ENCODE data around the gene BOLA1. TPM values are rescaled to one million over a fixed set of nuclear protein-coding genes. Genes with fewer than 3 reads are reported as not detected.

BOLA1 gene
- total and polyA plus RNA-seq, 5 donors from 2014 or later, result 6.2 to 47.8 (median 38.6) TPM

DNA sequence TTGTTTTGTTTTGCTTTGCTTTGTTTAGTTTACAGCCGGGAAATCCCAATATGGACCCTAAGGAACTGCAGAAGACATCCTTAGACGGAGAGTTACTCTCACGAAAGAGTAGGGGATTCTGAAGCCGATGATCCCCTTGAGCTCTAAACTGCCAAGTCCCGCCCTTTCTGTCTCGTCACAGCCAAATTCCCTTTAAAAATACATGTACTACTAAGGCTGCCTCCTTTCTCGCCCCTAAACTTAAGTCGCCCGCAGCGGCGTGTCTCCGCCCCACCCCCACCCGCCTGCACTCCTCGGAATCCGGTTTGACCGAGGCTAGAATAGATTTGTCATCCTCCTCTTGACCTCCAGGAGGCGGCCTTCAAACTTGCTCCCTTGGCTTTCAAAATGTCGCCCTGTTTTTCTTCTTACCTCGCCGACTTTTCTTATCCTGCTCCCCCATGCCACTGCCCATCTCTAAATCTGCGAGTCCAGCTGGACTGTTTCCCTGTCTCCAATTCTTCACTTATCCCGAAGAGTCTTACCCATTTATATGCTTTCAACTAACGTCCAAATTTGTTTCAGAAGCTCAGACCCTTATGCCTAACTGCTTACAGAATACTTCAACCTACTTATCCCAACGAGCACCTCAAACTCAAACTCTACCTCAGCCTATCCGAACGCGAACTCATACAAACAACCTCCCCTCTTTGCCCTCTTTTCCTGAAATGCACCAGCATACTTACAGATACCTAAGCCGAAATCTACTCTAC lies 10.9 kb upstream of the BOLA1 start:
- Histone ChIP-seq H3K4me1 (ENCODE audit: control insufficient read depth, insufficient read depth, low read length, poor library complexity, severe bottlenecking) (peaks cover 27% of the 10 kb centered on the region), H3K27me3 (ENCODE audit: control insufficient read depth, insufficient read depth, low read length) (no peaks in the 10 kb centered on the region), H3K9me3 (ENCODE audit: control insufficient read depth in 2 of 2, low read length in 2 of 2) (no peaks in the 10 kb centered on the region), H3K27ac (ENCODE audit: insufficient read depth, low read length, poor library complexity, severe bottlenecking) (peak overlapping the region; percentile 95), H3K4me3 (ENCODE audit: low read depth, low read length) (peak overlapping the region; percentile 96), H3K36me3 (ENCODE audit: control insufficient read depth, insufficient read depth, low read length) (no peaks in the 10 kb centered on the region)
- DNase-seq, result peak in 2 of 3 donors; percentile 55 to 93
- H3K27me3 Mint-ChIP-seq, result no peaks in the 10 kb centered on the region
- ATAC-seq (ENCODE audit: low read depth in 2 of 2), result peak; percentile 3 to 6
- peaks cover 0 to 5% (median 3%) of the 10 kb centered on the region in 4 donors for H3K4me1 Mint-ChIP-seq
- H3K36me3 Mint-ChIP-seq, result no peaks in the 10 kb centered on the region
- no peaks in the 10 kb centered on the region for H3K9me3 Mint-ChIP-seq
- no peak overlapping the region for H3K27ac Mint-ChIP-seq
- H3K4me3 Mint-ChIP-seq, result no peak overlapping the region

DNA sequence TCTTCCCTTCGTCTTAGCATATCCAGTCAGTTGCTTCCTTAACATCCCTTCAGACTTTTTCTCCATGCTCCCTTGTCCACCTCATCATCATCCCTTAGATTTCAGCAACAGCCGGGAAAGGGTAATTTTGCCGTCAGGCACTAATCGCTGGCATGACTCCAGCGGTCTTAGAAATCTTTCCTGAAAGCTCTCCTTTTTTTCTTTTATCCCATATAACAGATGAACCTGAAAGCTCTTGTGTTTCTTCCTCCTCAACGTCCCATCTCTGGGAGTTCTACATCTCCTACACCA lies 10.4 kb upstream of the BOLA1 start:
- Mint-ChIP-seq H3K36me3 (no peaks in the 10 kb centered on the region), H3K4me3 (no peak overlapping the region), H3K27ac (no peak overlapping the region), H3K27me3 (no peaks in the 10 kb centered on the region), H3K9me3 (no peaks in the 10 kb centered on the region), H3K4me1 (peaks cover 0 to 5% (median 2%) of the 10 kb centered on the region in 4 donors)
- Histone ChIP-seq H3K9me3 (ENCODE audit: control insufficient read depth in 2 of 2, low read length in 2 of 2) (no peaks in the 10 kb centered on the region), H3K4me1 (ENCODE audit: control insufficient read depth, insufficient read depth, low read length, poor library complexity, severe bottlenecking) (peaks cover 22% of the 10 kb centered on the region), H3K27me3 (ENCODE audit: control insufficient read depth, insufficient read depth, low read length) (no peaks in the 10 kb centered on the region), H3K36me3 (ENCODE audit: control insufficient read depth, insufficient read depth, low read length) (no peaks in the 10 kb centered on the region), H3K4me3 (ENCODE audit: low read depth, low read length) (peak overlapping the region; percentile 96), H3K27ac (ENCODE audit: insufficient read depth, low read length, poor library complexity, severe bottlenecking) (peak overlapping the region; percentile 95)
- ATAC-seq (ENCODE audit: low read depth in 2 of 2) (no peak), DNase-seq (no peak)

DNA sequence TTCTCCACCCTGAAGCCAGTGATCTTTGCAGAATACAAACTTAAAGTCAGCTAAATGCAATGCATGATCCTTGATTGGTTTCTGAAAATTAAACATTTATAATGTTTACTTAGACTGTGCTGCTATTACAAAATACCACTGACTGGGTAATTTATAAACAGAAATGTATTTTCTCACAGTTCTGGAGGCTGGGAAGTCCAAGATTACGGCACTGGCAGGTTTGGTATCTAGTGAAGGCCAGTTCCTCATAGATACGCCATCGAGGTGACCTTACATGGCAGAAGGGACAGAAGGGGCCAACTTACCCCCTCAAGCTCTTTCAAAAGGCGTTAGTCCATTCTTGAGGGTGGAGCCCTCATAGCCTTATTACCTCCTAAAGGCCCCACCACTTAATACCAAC lies 2.8 kb upstream of the BOLA1 start:
- H3K4me1 ChIP-seq (ENCODE audit: control insufficient read depth, insufficient read depth, low read length, poor library complexity, severe bottlenecking), result peaks cover 12% of the 10 kb centered on the region
- no peaks in the 10 kb centered on the region for H3K9me3 ChIP-seq (ENCODE audit: control insufficient read depth in 2 of 2, low read length in 2 of 2)
- Mint-ChIP-seq H3K27me3 (peaks cover 4% of the 10 kb centered on the region), H3K4me3 (no peak overlapping the region), H3K27ac (no peak overlapping the region), H3K4me1 (peaks cover 7 to 23% (median 14%) of the 10 kb centered on the region in 4 donors), H3K36me3 (no peaks in the 10 kb centered on the region), H3K9me3 (peaks cover 0 to 4% (median 2%) of the 10 kb centered on the region in 7 donors)
- H3K27ac ChIP-seq (ENCODE audit: insufficient read depth, low read length, poor library complexity, severe bottlenecking), result no peak overlapping the region
- no peak for DNase-seq
- no peak overlapping the region for H3K4me3 ChIP-seq (ENCODE audit: low read depth, low read length)
- H3K27me3 ChIP-seq (ENCODE audit: control insufficient read depth, insufficient read depth, low read length), result no peaks in the 10 kb centered on the region
- no peaks in the 10 kb centered on the region for H3K36me3 ChIP-seq (ENCODE audit: control insufficient read depth, insufficient read depth, low read length)
- ATAC-seq (ENCODE audit: low read depth in 2 of 2), result no peak

DNA sequence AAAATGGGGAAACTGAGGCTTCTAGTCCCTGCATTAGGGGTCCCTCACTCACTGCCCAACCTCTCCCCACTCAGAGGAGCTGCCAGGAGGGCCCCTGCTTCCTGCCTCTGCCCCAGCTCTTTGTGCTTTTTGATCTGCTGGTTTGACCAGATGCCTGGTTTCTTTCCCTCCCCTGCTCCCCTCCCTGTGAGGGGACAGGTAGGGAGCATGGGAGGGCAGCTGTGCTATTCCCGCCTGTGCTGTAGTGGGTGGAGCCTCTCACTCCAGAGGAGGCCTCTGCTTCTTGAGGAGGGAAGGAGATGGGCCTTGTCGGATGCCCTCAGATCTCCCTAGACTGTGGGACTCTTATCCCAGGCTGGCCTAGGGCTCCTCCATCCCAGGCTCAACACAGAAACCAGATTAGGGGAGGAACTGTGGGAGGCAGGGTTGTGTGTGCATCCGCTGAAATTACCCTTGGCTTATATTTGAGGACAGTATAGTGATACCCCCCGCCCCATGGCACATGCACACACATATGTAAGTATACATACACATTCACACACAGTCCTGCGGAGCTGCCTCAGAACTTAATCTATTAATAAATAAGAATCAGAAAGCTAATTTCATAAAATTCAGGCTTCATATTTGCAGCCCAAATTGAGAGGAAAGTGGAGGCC lies 4.6 kb downstream of the BOLA1 start:
- no peak for DNase-seq
- no peak overlapping the region for H3K27ac ChIP-seq (ENCODE audit: insufficient read depth, low read length, poor library complexity, severe bottlenecking)
- H3K36me3 ChIP-seq (ENCODE audit: control insufficient read depth, insufficient read depth, low read length), result no peaks in the 10 kb centered on the region
- H3K27me3 ChIP-seq (ENCODE audit: control insufficient read depth, insufficient read depth, low read length), result no peaks in the 10 kb centered on the region
- no peaks in the 10 kb centered on the region for H3K9me3 ChIP-seq (ENCODE audit: control insufficient read depth in 2 of 2, low read length in 2 of 2)
- peak overlapping the region; percentile 10 to 65 (median 39) for H3K27ac Mint-ChIP-seq
- H3K4me1 ChIP-seq (ENCODE audit: control insufficient read depth, insufficient read depth, low read length, poor library complexity, severe bottlenecking), result peaks cover 12% of the 10 kb centered on the region
- H3K4me1 Mint-ChIP-seq, result peaks cover 6 to 25% (median 14%) of the 10 kb centered on the region in 4 donors
- peaks cover 12% of the 10 kb centered on the region for H3K36me3 Mint-ChIP-seq
- ATAC-seq (ENCODE audit: low read depth in 2 of 2), result no peak
- H3K4me3 Mint-ChIP-seq, result no peak overlapping the region
- H3K4me3 ChIP-seq (ENCODE audit: low read depth, low read length), result no peak overlapping the region
- no peaks in the 10 kb centered on the region for H3K27me3 Mint-ChIP-seq
- H3K9me3 Mint-ChIP-seq, result peaks cover 0 to 4% (median 2%) of the 10 kb centered on the region in 7 donors

DNA sequence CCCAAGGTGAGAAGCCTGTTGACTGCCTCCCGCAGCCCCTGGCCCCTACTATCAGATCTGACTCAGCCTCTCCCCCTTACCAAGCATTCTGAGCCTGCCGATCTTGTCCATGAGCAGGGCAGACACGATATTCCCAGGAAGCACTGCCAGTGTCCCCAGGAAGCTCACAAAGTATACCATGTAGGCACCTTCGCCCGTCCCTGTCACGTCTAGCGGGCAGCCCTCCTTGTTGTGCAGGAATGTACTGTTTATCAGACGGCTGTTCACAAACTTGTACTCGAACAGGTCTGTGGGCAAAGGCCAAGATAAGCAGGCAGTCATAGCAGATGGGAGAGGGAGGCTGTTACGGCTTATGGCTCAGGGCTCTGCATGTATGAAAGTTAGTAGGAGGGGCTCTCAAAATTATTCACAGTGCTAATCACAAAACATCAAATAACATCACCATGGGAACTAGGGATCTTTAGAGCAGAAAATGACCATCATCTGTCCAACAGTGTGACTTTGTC lies 7.3 kb downstream of the BOLA1 start:
- H3K36me3 Mint-ChIP-seq, result peaks cover 12% of the 10 kb centered on the region
- Histone ChIP-seq H3K27me3 (ENCODE audit: control insufficient read depth, insufficient read depth, low read length) (no peaks in the 10 kb centered on the region), H3K4me1 (ENCODE audit: control insufficient read depth, insufficient read depth, low read length, poor library complexity, severe bottlenecking) (no peaks in the 10 kb centered on the region), H3K27ac (ENCODE audit: insufficient read depth, low read length, poor library complexity, severe bottlenecking) (no peak overlapping the region), H3K4me3 (ENCODE audit: low read depth, low read length) (no peak overlapping the region), H3K36me3 (ENCODE audit: control insufficient read depth, insufficient read depth, low read length) (no peaks in the 10 kb centered on the region), H3K9me3 (ENCODE audit: control insufficient read depth in 2 of 2, low read length in 2 of 2) (no peaks in the 10 kb centered on the region)
- ATAC-seq (ENCODE audit: low read depth in 2 of 2) (no peak), DNase-seq (no peak)
- H3K27ac Mint-ChIP-seq, result no peak overlapping the region
- no peaks in the 10 kb centered on the region for H3K27me3 Mint-ChIP-seq
- peaks cover 0 to 5% (median 1%) of the 10 kb centered on the region in 4 donors for H3K4me1 Mint-ChIP-seq
- H3K9me3 Mint-ChIP-seq, result no peaks in the 10 kb centered on the region
- H3K4me3 Mint-ChIP-seq, result peak overlapping the region in 1 of 4 donors; percentile 21

DNA sequence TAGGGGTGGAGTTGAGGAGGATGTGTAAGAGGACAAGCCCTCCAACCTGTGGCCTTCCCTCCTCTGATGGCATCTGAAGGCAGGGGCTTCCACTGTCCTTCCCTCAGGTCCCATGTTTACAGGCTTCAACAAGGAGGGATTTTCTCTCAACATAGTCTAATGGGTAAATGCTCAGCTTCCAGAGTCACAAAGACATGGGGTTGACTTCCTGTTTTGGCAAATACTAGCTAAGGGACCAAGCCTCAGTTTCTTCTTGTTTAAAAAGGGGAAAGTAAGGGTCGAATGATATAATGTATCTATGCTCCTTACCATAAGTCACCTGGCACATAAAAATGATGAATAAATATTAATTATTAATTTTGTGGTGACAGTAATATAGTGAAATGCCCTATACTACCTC lies 15.2 kb downstream of the BOLA1 start:
- H3K4me3 ChIP-seq (ENCODE audit: low read depth, low read length), result no peak overlapping the region

DNA sequence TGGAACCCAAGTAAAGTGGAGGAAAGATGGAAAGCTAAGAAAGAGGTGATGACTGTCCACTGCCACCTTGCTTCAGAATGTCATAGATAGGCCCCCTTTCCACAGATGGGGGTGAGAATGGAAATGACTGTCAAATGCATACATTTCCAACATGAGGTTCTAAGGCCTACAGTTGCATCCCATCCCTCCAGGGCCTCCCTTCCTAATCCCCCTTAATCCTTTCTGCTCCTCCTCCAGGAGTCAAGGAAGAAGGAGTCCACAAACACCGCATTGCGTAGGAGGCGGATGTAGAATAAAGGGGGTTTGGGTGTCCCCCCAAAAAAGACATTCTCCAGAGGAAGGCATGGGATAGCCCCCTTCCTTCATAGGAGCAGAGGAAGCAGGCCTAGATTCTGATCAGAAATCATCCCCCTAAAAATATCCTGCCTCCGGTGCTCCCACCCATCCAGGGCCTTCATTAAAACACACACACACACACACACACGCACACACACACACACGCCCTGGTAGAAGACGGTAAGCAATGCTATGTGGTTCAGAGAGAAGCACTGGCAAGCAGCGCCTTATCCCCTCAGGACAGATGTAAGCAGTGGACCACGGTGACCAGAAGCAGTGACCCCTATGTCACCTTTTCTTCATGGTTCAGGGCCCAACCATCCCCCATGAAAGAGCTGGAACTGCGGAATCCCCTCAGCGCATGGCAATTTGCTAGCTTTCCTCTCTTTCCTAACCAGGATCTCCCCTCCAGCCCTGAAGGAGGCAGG lies 16.2 kb downstream of the BOLA1 start:
- Histone ChIP-seq H3K36me3 (ENCODE audit: control insufficient read depth, insufficient read depth, low read length) (no peaks in the 10 kb centered on the region), H3K27ac (ENCODE audit: insufficient read depth, low read length, poor library complexity, severe bottlenecking) (no peak overlapping the region), H3K27me3 (ENCODE audit: control insufficient read depth, insufficient read depth, low read length) (peaks cover 5% of the 10 kb centered on the region), H3K9me3 (ENCODE audit: control insufficient read depth in 2 of 2, low read length in 2 of 2) (no peaks in the 10 kb centered on the region), H3K4me1 (ENCODE audit: control insufficient read depth, insufficient read depth, low read length, poor library complexity, severe bottlenecking) (peaks cover 20% of the 10 kb centered on the region), H3K4me3 (ENCODE audit: low read depth, low read length) (no peak overlapping the region)
- Mint-ChIP-seq H3K9me3 (peaks cover 0 to 1% (median 0%) of the 10 kb centered on the region in 7 donors), H3K27me3 (peaks cover 12% of the 10 kb centered on the region), H3K4me3 (peak overlapping the region; percentile 82 to 90 (median 88)), H3K36me3 (no peaks in the 10 kb centered on the region), H3K27ac (peak overlapping the region in 2 of 3 donors; percentile 42 to 65), H3K4me1 (peaks cover 0 to 50% (median 15%) of the 10 kb centered on the region in 4 donors)
- no peak for DNase-seq
- ATAC-seq (ENCODE audit: low read depth in 2 of 2), result no peak

More for the DNA sequence above, 15.2 kb downstream of the BOLA1 start:
- no peaks in the 10 kb centered on the region for H3K36me3 ChIP-seq (ENCODE audit: control insufficient read depth, insufficient read depth, low read length)
- H3K9me3 Mint-ChIP-seq, result peaks cover 0 to 1% (median 0%) of the 10 kb centered on the region in 7 donors
- H3K27ac Mint-ChIP-seq, result peak overlapping the region in 1 of 3 donors; percentile 23
- H3K9me3 ChIP-seq (ENCODE audit: control insufficient read depth in 2 of 2, low read length in 2 of 2), result no peaks in the 10 kb centered on the region
- H3K4me1 ChIP-seq (ENCODE audit: control insufficient read depth, insufficient read depth, low read length, poor library complexity, severe bottlenecking), result peaks cover 20% of the 10 kb centered on the region
- H3K4me1 Mint-ChIP-seq, result peaks cover 0 to 50% (median 15%) of the 10 kb centered on the region in 4 donors
- peaks cover 5% of the 10 kb centered on the region for H3K27me3 ChIP-seq (ENCODE audit: control insufficient read depth, insufficient read depth, low read length)
- DNase-seq (no peak), ATAC-seq (ENCODE audit: low read depth in 2 of 2) (no peak)
- no peak overlapping the region for H3K27ac ChIP-seq (ENCODE audit: insufficient read depth, low read length, poor library complexity, severe bottlenecking)
- H3K36me3 Mint-ChIP-seq, result no peaks in the 10 kb centered on the region
- no peak overlapping the region for H3K4me3 Mint-ChIP-seq
- peaks cover 12% of the 10 kb centered on the region for H3K27me3 Mint-ChIP-seq

All from CD4-positive, CD25-positive, alpha-beta regulatory T cell (primary cell).